Esophagus mucosa (tissue), 1 donor: ENCODE results near the gene DLL1. TPM values are rescaled to one million over a fixed set of nuclear protein-coding genes. Genes with fewer than 3 reads are reported as not detected.
A peak's percentile ranks its signal among the peaks of the same experiment; 100 is the strongest.

Source experiments
- ATAC-seq: fragments of 200-7000 bp; cut with Tn5 transposase; one replicate; pipeline ENCODE4 v1.9.1; 2020
- total RNA-seq: library from RNA; stranded (reverse); gene quantifications from one replicate; pipeline ENCODE4 v1.2.4, GENCODE V29; 2023
- donor health status: DM: yes; HTN: yes; CAD: no.

The DLL1 gene
- total RNA-seq, 1 donor from 2014 or later = 10.4 TPM

DNA sequence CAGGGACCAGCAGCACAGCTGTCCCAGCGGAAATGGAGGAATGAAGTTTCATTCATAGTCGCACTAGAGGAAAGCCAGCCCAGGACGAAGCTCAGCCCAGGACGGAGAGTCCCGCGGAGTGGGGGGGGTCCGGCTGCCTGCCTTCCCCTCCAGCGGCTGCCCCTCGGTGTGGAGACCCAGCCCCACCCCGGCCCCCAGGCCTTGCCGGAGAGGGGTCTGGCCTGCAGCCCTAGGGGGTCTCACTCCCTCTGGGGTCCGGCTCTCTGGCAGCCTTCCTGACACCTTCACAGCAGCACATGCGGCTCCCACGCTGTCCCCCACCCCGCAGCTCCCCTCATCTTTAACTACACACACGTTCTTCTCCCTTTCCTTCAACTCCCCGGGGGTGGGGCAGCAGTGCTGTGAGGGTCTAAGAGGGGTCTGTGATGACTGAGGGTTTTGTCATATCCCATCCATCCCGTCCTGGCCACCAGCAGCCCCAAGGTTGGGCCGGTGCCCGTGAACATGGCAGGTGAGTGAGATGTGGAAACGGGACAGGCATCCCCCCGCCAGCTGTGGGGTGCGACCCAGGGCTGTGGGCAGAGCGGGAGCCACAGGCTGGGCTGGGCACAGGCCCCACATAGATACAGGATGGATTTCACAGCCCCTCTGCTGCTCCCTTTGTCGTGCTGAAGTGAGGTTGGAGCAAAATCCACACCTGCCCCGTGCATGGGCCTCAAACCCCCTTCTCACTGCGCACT lies 41.8 kb downstream of the DLL1 start:
- no peak for ATAC-seq

DNA sequence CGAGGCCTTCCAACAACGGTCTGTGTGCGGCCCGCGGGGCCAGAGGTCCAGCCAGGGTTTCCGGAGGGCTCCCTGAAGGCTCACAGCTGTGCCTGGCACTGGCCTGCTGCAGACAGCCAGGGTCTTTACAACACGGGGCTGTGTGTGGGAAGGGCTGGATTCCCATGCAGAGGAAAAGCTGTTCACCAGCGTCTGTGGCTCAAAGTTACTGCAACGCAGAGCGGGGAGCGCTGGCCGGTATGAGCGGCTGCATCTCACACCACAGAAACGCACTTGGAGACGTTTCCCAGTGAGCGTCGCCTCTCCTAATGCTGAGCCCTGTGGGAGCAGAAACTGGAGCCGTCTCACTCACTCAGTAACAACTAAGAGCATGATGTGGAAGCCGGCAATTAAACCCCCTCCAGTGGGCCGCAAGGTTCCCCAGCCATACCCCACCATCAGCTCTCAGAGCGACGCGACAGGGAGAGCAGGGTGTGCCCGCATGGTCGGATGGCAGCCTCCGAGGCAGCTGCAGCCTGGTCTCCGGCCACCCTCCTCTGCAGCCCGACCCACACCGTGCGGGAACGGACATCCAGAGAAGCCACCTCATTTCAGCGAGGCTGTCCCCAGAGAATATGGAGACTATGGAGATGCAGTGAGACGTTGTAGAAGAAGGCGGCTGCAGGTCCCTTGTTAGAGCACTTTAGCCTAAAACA lies 42.6 kb downstream of the DLL1 start:
- ATAC-seq = no peak

DNA sequence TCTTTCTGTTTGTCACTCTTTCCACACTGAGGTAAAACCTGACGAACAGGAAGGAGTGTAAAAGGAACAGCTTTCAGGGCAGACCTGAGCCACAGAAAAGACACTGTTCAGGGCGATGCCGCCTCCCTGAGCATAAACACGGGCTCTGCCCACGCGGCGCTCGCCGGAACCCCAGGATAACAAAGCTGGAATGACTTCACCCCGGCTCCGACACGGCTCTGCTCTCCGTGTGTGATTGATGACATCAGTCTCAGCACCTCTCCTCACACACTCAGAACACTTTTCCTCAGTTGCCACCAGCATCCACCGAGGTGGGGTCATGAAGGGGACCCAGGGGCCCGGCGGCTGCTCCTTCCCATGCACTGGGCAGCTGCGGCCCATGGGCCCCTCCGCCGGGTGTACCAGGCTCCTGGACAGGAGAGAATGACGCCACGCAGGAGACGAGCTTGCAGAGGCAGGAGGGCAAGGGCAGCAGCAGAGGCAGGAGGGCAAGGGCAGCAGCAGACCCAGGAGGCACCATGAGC lies 43.6 kb downstream of the DLL1 start:
- peak; percentile 72 for ATAC-seq

DNA sequence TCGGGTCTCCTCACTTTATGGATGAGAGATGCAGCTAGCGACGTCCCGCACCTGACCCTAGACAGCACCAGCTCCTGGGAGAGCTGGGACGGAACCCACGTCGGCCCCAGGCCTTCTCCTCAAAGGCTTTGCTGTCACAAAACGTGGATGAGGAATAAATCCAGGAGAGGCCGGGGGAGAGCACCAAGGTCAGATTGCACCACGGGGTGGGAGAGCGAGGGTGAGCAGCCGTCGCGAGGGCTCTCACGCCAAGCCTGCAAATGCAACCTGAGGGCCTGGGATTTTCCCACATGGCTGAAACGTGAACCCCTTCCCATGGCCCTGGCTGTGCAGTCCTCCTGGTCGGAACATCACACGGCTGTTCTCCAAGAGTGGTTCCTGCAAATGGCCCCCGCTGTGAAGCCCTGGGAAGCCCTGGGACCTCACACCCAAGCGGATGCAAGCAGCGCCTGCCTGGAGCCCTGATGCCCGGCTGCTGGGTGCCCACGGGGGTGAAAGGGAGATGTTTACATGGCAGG lies 45.3 kb downstream of the DLL1 start:
- ATAC-seq = no peak

DNA sequence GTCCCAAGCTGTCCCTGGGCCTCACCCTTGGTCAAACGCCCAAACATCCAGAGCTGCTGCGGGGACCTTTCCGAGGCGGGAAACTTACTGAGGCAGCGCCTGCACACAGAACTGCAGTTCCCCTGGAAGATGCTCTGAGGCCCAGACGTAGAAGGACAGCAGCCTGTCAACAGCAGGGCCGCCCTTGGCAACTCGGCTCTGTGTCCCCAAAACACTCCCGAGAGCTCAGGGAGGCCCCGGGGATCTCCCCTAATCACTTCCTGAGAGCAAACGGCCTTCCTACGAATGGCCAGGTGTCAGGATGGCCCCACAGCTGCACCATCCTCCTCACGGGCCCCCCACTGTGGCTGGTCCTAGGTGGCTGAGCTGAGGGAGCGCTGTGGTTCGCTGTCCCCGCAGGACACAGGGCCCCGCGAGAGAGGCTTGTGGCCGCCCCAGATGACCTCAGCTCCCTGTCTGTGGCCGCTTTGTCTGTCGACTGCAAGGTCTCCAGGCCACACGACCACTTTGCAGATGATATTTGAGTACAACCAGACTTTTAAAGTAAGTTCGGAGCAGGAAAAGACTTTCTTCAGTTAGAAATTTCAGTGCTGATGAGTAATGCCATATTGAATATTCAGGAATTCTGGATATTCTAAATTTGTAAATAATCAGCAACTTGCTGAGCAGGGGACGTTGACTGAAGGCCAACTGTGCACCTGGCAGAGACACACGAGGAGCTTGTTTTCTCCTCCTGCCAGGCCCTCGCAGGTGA lies 46.0 kb downstream of the DLL1 start:
- ATAC-seq = no peak

DNA sequence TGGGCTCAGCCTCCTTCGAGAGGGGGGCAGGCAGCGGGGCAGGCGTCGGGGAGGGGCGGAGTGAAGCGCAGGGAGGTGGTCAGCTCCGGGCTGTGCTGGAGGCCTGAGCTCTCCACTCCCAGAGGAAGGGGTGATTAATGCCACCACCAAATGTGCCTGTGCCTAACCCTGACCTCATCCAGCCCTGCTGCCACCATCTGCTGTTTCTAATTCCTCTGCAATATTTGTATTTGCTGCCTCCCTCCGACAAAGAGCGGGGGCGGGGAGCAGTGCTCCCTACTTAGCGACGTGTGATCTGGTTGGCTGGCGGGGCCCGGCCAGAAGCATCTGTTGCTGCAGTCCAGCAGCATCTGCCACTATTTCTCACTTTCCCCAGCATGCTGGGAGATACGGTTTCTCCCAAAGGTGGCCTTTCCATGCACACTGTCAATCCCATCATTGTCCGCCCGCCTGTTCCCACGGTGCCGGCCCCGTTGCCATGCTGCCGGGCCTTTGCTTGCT lies 47.0 kb downstream of the DLL1 start:
- ATAC-seq = no peak

DNA sequence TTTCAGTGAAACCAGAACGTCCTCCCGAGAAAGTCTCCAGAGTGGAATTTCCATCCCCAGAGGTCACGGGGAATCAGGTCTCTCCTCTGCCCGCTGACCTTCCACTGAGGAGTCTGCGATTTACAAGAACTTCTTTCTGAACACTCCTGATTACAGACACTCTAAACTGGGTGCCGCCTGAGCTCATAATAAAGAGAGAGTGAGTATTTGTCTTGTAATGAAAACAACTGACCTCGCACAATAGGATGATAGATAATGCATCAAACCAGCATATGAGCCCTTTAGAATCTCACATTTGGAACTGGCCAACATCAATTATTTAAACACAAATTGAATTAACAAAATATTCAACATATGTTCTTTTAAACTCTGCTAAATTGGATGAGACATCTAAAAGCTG lies 47.5 kb downstream of the DLL1 start:
- no peak for ATAC-seq

DNA sequence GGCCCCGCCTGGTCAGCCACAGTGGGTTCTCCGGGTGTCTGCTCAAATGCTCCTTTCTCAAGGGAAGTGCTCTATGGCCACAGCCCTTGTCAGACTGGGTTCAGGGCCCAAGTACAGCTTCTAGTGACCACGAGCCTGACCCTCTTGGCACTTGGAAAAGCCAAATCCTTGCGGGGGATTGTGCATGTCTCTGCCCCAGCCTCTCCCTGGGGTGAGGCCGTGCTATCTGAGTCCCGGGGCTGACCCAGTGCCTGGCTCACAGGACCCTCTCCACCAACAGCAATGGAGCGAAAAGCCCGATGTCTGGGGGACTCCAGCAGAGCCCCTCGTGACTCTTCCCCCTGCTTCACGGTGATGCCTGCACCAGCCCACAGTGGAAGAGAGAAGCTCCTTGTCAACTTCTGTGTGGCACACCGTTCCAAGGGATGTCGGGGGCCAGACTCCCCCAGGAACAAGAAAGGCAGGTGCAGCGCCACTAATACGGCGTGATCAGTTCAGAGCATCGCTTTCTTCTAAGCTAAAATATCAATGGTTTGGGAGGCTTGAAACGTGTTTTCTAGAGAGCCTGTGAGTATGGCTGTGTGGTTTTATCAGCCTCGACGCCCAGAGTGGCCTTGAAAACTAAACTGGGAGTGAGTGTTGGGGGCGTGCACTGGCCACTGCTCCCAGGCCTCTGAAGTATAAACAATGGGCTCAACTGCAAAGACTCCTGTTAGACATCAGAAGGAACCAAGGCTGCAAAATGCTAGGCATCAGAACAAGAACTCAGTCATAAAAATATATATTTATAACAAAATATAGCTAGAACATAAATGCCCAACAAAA lies 51.9 kb downstream of the DLL1 start:
- ATAC-seq = no peak

DNA sequence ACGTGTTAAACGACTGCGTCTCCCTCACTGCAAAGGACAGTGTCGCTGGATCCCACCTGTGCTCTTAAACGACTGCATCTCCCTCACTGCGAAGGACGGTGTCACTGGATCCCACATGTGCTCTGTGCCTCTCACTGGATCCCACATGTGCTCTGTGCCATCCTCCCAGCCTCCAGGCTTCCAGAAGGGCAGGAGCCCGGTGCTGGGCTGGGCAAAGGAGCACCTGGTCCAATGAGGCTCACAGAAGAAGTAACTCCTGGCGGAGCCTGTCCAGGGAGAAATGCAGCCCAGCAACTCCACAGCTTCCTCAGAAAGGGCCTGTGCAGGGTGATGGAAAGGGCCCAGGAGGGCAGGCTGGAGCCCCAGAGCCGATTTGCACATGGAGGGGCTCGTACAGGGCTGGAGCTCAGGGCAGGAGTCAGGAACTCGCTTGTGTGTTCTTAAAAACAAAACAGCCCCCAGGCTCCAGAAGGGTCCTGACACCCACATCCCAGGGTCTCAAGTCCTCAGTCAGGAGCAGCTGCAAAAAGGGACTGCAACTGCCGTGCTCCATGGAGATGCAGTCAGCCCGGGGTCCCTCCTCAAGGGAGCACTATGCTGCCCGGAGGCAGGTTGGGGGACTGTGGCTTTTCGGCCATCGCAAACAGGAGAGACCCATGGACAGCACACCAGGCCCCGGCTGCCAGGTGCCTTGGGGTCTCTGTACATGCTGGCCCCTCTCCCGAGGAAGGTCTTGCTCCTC lies 52.7 kb downstream of the DLL1 start:
- ATAC-seq = no peak

DNA sequence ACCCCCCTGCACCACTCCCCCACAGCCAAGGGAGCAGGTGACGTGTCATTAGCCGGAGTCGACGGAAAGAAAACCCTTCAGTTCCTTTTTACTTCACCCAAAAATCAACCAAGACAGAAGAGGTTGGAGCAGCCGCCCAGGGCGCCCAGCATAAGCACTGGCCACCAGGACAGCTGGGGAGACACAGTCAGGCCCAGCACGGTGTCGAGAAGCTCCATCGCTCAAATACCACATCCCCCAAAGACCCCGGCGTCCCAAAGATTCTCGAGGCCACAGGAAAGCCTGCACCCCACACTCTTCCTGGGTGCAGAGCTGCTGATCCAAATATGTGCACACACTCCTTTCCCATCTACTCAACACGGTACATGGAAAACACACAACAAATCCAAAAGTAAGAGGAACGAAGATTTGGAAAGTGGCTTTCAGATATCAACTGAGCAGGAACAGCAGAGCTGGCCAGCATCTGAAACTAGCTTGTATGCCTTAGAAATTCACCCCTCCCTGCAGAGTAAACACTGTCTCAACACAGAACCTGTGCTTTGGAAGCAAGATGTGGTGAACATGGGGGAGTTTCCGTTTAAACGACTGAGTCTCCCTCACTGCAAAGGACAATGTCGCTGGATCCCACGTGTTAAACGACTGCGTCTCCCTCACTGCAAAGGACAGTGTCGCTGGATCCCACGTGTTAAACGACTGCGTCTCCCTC lies 54.6 kb downstream of the DLL1 start:
- no peak for ATAC-seq

DNA sequence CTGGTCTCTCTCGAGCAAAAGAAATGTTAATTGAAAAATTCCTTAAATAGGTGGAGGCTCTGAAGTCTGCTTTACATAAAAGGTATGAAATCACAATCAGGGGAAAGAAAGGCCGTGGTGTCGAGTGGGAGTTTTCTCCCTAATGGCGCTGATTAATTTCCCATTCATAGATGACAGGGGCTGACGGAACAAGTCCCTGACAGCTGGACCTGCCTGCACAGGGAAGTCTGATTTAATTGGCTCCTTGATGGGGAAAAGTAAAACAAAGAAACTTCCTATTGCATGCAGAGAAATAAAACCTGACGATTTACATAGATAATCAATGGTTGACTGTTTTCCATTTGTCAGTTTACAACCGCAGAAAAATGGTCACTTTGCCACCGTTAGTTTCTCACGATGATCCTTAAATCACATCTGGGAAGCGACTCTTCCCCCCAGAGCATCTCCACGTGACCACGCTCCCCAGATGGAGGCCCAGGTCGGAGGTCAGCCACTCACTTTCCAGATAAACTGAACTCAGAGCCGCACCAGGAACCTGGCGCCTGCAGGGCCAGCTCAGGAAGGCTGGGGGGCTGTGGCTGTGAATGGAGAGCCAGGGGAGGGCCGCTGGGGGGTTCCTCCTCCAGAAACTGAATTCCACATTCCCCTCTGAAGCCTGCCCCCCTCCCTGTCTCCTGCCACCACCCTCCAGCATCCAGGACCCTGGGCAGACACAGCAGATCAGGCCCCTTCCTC lies 55.3 kb downstream of the DLL1 start:
- no peak for ATAC-seq

DNA sequence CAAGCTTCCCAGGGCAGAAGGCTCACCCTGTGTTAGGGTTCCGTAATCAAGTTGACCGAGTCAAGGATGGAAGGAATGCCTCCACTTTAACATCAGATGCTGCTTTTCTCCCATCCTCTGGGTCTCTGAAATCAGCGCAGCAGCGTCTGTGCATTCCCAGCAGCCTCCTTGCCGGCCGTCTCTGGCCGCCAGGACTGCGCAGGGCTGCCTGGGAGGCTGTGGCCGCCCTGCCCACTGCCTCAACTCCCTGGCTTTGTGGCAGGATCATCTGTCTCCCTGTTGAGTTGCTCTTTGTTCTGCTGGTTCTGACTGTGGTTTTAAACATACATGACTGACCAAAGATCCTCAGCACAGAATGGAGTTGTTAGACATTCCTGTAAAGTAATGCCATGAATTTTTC lies 56.5 kb downstream of the DLL1 start:
- ATAC-seq = no peak

DNA sequence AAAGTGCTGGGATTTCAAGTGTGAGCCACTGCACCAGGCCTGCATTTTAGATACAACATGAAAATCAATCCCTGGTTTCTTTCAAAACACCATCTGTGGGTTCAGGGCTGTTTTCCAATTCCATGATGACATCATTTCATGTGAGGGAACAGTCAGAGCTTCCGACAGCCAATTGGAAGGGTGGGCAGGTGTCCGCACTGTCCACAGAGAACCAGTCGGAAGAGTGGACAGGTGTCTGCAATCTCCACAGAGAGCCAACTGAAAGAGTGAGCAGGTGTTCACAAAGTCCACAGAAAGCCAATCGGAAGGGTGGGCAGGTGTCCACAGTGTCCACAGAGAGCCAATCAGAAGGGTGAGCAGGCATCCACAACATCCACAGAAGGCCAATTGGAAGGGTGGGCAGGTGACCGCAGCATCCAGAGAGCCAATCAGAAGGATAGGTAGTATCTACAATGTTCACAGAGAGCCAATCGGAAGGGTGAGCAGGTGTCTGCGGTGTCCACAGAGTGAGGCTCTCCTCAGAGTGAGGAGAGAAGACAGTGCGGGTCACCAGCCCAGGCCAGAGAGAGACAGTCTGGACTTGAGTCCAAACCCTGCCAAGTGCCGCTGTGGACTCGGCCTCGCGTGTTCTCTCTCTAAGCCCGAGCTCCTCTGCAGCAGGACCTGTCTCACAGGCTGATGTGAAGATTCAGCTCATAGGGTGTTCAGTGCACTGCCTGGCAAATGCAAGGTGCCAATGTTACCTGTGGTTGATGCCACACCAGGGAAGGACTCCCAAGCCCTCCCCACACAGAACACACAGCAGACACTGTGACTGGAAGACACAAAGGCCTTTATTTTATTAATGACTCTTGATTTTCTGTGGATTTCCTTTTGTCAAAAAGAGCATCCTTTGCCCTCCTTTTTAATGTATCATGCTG lies 57.3 kb downstream of the DLL1 start:
- ATAC-seq = no peak

Other genes starting within 250 kb of the DLL1 start
- gene FAM120B, start 15.7 kb upstream of the DLL1 start, total RNA-seq = 12.4 TPM